ENCODE data around the gene STK26.

STK26 gene

DNA sequence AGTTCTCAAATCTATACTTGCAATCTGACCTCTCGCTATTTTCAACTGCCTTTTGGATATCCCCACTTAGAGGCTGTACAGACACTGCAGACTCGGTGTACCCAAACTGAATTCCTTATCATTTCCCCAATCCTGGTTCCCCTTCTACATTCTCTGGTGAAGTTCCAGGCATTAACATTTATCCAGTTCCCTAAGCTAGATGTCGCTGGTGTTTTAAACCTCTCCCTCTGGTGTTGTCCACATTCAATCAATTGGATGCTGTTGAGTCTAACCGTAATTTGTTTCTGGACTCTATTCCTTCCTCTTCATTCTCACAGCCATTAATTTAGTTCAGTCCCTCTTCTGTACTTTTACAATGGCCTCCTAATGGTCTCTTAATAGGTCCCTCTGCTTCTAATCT lies 7.2 kb upstream of the STK26 start:
- H3K27ac Mint-ChIP-seq: peak overlapping the region; percentile 8
- TF ChIP-seq, protein P1, sequence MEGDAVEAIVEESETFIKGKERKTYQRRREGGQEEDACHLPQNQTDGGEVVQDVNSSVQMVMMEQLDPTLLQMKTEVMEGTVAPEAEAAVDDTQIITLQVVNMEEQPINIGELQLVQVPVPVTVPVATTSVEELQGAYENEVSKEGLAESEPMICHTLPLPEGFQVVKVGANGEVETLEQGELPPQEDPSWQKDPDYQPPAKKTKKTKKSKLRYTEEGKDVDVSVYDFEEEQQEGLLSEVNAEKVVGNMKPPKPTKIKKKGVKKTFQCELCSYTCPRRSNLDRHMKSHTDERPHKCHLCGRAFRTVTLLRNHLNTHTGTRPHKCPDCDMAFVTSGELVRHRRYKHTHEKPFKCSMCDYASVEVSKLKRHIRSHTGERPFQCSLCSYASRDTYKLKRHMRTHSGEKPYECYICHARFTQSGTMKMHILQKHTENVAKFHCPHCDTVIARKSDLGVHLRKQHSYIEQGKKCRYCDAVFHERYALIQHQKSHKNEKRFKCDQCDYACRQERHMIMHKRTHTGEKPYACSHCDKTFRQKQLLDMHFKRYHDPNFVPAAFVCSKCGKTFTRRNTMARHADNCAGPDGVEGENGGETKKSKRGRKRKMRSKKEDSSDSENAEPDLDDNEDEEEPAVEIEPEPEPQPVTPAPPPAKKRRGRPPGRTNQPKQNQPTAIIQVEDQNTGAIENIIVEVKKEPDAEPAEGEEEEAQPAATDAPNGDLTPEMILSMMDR (IDR thresholded peaks at IDR 0.05): no peak
- H3K4me3 Mint-ChIP-seq: no peak overlapping the region
- no peaks in the 10 kb centered on the region for H3K27me3 Mint-ChIP-seq (ENCODE audit: low read depth, poor library complexity)
- no peaks in the 10 kb centered on the region for H3K36me3 Mint-ChIP-seq (ENCODE audit: low read depth)
- no peaks in the 10 kb centered on the region for H3K9me3 Mint-ChIP-seq
- no peak for DNase-seq
- peaks cover 15% of the 10 kb centered on the region for H3K4me1 Mint-ChIP-seq

DNA sequence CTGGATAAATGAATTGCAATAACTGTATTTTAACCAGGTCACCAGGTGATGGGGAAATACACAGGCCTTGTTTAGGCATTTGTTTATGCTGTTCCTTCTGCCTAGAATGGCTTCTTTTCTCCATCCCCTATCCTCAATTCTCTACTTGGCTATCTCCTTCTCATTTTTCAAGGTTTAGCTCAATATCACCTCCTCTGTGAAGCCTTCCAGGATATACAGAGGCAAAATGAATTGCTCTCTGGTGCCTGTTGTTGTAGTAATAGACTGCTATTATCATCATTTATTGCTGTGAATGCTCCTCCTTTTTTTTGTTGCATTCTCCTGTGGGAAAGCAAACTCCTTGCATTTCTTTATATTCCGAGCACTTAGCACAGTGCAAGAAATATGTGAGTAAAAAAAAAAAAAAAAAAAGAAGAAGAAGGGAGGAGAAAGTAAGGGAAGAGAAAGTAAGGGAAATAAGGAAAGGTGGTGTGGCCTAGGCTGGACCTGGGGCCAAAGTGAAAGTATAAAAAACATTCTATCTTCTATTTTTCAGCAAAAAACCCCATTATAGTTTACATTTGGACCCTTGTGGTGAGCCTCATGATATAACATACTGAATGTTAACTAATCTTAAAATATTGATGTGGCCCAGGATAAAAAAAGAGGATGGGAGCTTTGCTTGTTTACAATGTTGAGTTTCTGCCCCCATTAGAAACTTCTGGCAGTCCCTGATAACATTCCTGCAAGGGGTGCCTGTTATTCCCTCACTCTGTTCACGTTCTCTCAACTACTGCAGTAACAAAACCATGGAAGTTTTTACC lies 6.3 kb upstream of the STK26 start:
- H3K4me3 Mint-ChIP-seq: no peak overlapping the region
- H3K27me3 Mint-ChIP-seq (ENCODE audit: low read depth, poor library complexity): peaks cover 3% of the 10 kb centered on the region
- H3K36me3 Mint-ChIP-seq (ENCODE audit: low read depth): no peaks in the 10 kb centered on the region
- peaks cover 23% of the 10 kb centered on the region for H3K4me1 Mint-ChIP-seq
- TF ChIP-seq, protein P1 (IDR thresholded peaks at IDR 0.05): no peak
- no peaks in the 10 kb centered on the region for H3K9me3 Mint-ChIP-seq
- H3K27ac Mint-ChIP-seq: no peak overlapping the region
- DNase-seq: no peak

DNA sequence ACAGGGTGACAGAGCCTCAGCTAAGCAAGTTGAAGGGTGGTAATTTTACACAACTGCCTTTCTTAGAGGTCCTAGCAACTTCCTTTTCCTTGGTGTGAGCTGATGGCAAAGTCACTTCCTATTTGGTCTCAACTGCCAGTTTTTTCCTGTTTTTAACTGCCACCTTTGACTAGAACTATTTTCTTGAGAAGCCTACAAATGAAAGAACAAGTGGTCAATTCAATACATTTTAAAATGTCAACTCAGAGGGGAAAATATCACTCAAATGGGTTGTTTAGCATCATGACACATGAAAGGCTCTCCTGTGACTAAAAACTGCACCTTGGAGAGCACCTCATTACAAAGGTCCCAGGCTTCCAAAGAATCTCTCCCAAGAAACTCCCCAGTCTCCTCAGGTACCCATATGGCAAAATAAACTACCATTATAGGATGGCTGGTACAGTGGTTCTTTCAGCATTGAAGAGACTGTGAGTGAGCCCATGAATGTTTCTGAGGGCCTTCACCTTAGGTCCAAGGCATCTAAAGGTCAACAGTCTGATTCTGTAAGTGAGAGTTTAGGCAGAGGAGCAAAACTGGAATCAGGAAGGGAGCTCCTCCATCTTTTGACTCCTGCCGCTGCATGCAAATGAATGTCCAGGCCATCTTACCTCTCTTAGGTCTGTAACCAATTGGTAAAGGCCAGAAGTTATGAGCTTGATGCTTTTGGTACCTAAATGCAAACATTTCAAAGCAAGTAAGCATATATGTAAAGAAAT lies 5.5 kb upstream of the STK26 start:
- TF ChIP-seq, protein P1 (IDR thresholded peaks at IDR 0.05): no peak
- no peak overlapping the region for H3K4me3 Mint-ChIP-seq
- DNase-seq: no peak
- no peaks in the 10 kb centered on the region for H3K9me3 Mint-ChIP-seq
- no peak overlapping the region for H3K27ac Mint-ChIP-seq
- H3K27me3 Mint-ChIP-seq (ENCODE audit: low read depth, poor library complexity): peaks cover 3% of the 10 kb centered on the region
- H3K36me3 Mint-ChIP-seq (ENCODE audit: low read depth): no peaks in the 10 kb centered on the region
- H3K4me1 Mint-ChIP-seq: peaks cover 29% of the 10 kb centered on the region

DNA sequence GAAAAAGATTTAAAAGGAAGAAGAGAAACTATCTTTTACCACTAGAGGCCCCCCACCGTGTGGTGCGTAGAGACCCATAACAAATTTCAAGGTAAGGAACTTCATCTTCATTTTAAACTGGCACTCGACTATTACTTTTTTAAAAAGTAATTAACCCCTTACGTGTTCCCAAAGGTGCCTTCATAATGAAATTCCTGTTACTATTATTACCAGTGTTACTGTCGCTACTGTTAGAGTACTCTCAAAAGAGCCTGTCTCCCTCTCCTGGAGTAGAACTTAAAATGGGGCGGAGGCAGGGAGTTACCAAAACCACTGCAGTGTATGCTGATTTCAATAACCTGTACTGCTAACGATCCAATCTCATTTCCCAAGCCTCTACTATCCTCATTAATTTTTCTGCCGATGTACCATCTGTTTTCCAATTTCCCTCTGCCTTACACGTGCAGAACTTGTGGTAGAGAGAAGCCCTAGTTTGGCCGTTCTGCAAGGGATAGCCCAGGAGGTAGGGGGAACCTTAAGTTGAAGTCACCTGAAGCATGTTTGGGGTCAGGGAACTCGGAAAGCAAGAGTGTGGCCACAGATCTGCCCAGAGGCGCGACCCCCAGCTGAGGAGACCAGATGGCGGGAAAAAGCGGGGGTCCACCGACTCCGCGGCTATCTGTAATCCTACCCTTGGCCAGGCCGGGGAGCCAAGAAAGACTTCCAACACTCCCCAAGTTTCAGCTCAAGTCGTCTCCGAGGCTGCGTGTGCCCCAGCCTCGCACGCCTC lies 720 bp upstream of the STK26 start:
- H3K27ac Mint-ChIP-seq: peak overlapping the region; percentile 86
- no peaks in the 10 kb centered on the region for H3K9me3 Mint-ChIP-seq
- DNase-seq: no peak
- H3K27me3 Mint-ChIP-seq (ENCODE audit: low read depth, poor library complexity): peaks cover 3% of the 10 kb centered on the region
- peaks cover 4% of the 10 kb centered on the region for H3K36me3 Mint-ChIP-seq (ENCODE audit: low read depth)
- TF ChIP-seq, protein P1 (IDR thresholded peaks at IDR 0.05): peak; percentile 36
- H3K4me3 Mint-ChIP-seq: peak overlapping the region; percentile 97
- peaks cover 47% of the 10 kb centered on the region for H3K4me1 Mint-ChIP-seq

DNA sequence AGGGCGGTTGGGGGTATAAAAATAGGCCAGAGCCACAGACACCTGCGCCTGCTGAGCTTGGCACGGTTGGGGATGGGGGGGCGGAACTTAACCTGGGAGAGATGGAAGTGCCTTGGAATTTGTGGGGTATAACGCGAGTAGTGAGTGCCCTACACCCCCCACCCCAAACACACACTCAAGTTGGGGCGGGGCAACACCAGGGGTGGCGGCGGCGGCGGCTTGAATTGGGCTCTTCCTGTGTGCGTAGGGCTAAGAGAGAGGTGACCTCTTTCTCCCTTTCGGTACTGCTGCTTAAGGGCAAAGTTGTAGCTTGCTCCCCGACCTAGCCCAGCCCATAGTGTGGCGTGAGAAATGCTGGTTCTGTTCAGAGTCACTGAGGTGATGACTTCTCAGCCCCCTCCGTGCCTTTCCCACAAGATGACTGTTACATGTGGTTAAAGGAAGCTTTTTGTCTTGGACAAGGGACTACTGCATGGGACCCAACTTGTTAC lies 839 bp downstream of the STK26 start:
- H3K36me3 Mint-ChIP-seq (ENCODE audit: low read depth): peaks cover 18% of the 10 kb centered on the region
- H3K4me1 Mint-ChIP-seq: peaks cover 59% of the 10 kb centered on the region
- peak overlapping the region; percentile 99 for H3K27ac Mint-ChIP-seq
- peak overlapping the region; percentile 97 for H3K4me3 Mint-ChIP-seq
- peak; percentile 54 for DNase-seq
- TF ChIP-seq, protein P1 (IDR thresholded peaks at IDR 0.05): no peak
- no peaks in the 10 kb centered on the region for H3K9me3 Mint-ChIP-seq
- peaks cover 3% of the 10 kb centered on the region for H3K27me3 Mint-ChIP-seq (ENCODE audit: low read depth, poor library complexity)

Measured in nephron progenitor cell (in vitro differentiated cells).